Measurements from ENCODE around the gene TAF11L2. TPM values are rescaled to one million over a fixed set of nuclear protein-coding genes. Genes with fewer than 3 reads are reported as not detected.

The TAF11L2 gene
- total and polyA plus RNA-seq, 2 of the 4 experiments (the other 2 are of a cell fraction) = not detected

GRCh38 chr5:17481378-17481777, 16.7 kb upstream of the TAF11L2 start:
- TF ChIP-seq ELK1 (IDR thresholded peaks at IDR 0.05; ENCODE audit: borderline replicate concordance, low read depth, low read length) (no peak), MXI1 (IDR thresholded peaks at IDR 0.05; ENCODE audit: borderline replicate concordance, low read depth, low read length) (no peak), NFE2L2 (IDR thresholded peaks at IDR 0.05; ENCODE audit: low read depth, low read length) (no peak), RAD21 (IDR thresholded peaks at IDR 0.05; ENCODE audit: low read length) (no peak)
- H3K79me1 ChIP-seq (ENCODE audit: low read depth in 1 of 2, low read length in 2 of 2) = no peaks in the 10 kb centered on the region
- H3K27me3 ChIP-seq (ENCODE audit: control insufficient read depth, insufficient read depth, low read length) = peaks cover 8% of the 10 kb centered on the region
- no peak overlapping the region for H3K4me3 ChIP-seq (ENCODE audit: insufficient read depth, low read depth, low read length)
- no peak overlapping the region for H2BK15ac ChIP-seq (ENCODE audit: low read depth, low read length)
- H3K9me3 ChIP-seq (ENCODE audit: control insufficient read depth, insufficient read depth, low read length) = no peaks in the 10 kb centered on the region
- no peak overlapping the region for H4K8ac ChIP-seq (ENCODE audit: low read depth in 2 of 2, low read length in 2 of 2)
- H3K4me2 ChIP-seq (ENCODE audit: low read depth, low read length) = no peak overlapping the region
- no peak overlapping the region for H2BK120ac ChIP-seq (ENCODE audit: low read depth, low read length)
- no peaks in the 10 kb centered on the region for H3K36me3 ChIP-seq (ENCODE audit: control insufficient read depth, insufficient read depth, low read length)
- WGBS, 2 experiments (ENCODE audit: extremely low coverage in 2 of 2, insufficient read length in 1 of 2) = no CpG with 5 or more reads among the region's 4 CpGs
- BruUV-seq (replicated peaks) = no TSS peak
- ChIA-PET POLR2A (ENCODE audit: unreplicated experiment) (no interaction called here), CTCF (interaction anchor here (0.6 kb wide), 3 partner anchors 102 to 333 kb away, joined by 3 read pairs; no protein-coding TSS in a partner anchor)
- H4K91ac ChIP-seq (ENCODE audit: insufficient read depth, low read depth, low read length) = no peak overlapping the region
- intact Hi-C loops (cut with micrococcal nuclease) (no loop called here), dilution Hi-C loops (cut with HindIII; ENCODE audit: low sequenced_read_pairs, unreplicated experiment) (no loop called here), in situ Hi-C loops (cut with MboI; ENCODE audit: low sequenced_read_pairs) (no loop called here)
- no peaks in the 10 kb centered on the region for H4K20me1 ChIP-seq (ENCODE audit: insufficient read depth, low read length)
- no peak for ATAC-seq (ENCODE audit: low read depth)
- H3K4ac ChIP-seq (ENCODE audit: low read depth, low read length) = no peak overlapping the region
- no peak overlapping the region for H3K9ac ChIP-seq (ENCODE audit: low read depth, low read length)
- no peak overlapping the region for H3K18ac ChIP-seq (ENCODE audit: low read depth, low read length)
- no peak overlapping the region for H3K27ac ChIP-seq (ENCODE audit: insufficient read depth, low read length)
- no peak for DNase-seq
- no peak overlapping the region for H2BK5ac ChIP-seq (ENCODE audit: low read depth, low read length, poor library complexity, severe bottlenecking)
- H3K56ac ChIP-seq (ENCODE audit: extremely low read depth, insufficient read depth, low read length) = no peak overlapping the region
- H2BK20ac ChIP-seq (ENCODE audit: low read depth, low read length) = no peak overlapping the region
- no peak overlapping the region for H2AK9ac ChIP-seq (replicated peaks; ENCODE audit: low read depth, low read length, poor library complexity)
- no peaks in the 10 kb centered on the region for H3K4me1 ChIP-seq (ENCODE audit: control insufficient read depth, insufficient read depth, low read length)
- no peak overlapping the region for H4K5ac ChIP-seq (ENCODE audit: low read depth, low read length)
- no peak overlapping the region for H3K23ac ChIP-seq (ENCODE audit: low read depth, low read length)
- H2AK5ac ChIP-seq (ENCODE audit: low read depth, low read length) = no peak overlapping the region
- H3K14ac ChIP-seq (replicated peaks; ENCODE audit: low read depth, low read length) = no peak overlapping the region
- no peak overlapping the region for H2AFZ ChIP-seq (replicated peaks; ENCODE audit: low read length, poor library complexity)
- H3K9me1 ChIP-seq (ENCODE audit: insufficient read depth, low read length) = no peaks in the 10 kb centered on the region

All from IMR-90 (cell line).